HUDEP-2 (cell line): ENCODE results near the gene EPB41L5.
"Not testable (repeated sequence)": the region's sequence is repeated elsewhere in the genome, so short reads cannot be mapped to it uniquely, and the experiment has no call there.

Experiments used
- DNase-seq, 76 experiments: peaks; one replicate each; lab custom pipeline; 2025; ENCODE audit not compliant: unreplicated experiment in 76 of 76; lab: John Stamatoyannopoulos, UW

Gene EPB41L5

GRCh38 chr2:120012771-120013596, at the start of gene EPB41L5:
TSS of gene EPB41L5 (plus strand) at chr2:120013077. CDS start at chr2:120019085, 6,008 bp downstream.
- peak in 72 of 76 experiments; percentile 17 to 87 (median 69) for DNase-seq

- DNase-seq = no peak
Measured at GRCh38 chr2:119981896-119982295, 31.0 kb upstream of the EPB41L5 start.

- no peak for DNase-seq
Measured at GRCh38 chr2:119982506-119982905, 30.4 kb upstream of the EPB41L5 start.

- DNase-seq = no peak
Measured at GRCh38 chr2:119983108-119983507, 29.8 kb upstream of the EPB41L5 start.

GRCh38 chr2:119996148-119996547, 16.7 kb upstream of the EPB41L5 start:
- DNase-seq = no peak

GRCh38 chr2:119996896-119997891, 15.7 kb upstream of the EPB41L5 start:
- DNase-seq = not testable (repeated sequence)

- no peak for DNase-seq
Measured at GRCh38 chr2:120001471-120001870, 11.4 kb upstream of the EPB41L5 start.

- no peak for DNase-seq
Measured at GRCh38 chr2:120004254-120004653, 8.6 kb upstream of the EPB41L5 start.

- DNase-seq = no peak
Measured at GRCh38 chr2:120005834-120006521, 6.9 kb upstream of the EPB41L5 start.

- no peak for DNase-seq
Measured at GRCh38 chr2:120007851-120008250, 5.0 kb upstream of the EPB41L5 start.

GRCh38 chr2:120012363-120012762, 514 bp upstream of the EPB41L5 start:
- no peak for DNase-seq

- DNase-seq = no peak
Measured at GRCh38 chr2:120013597-120014223, 833 bp downstream of the EPB41L5 start.

- no peak for DNase-seq
Measured at GRCh38 chr2:120014226-120014980, 1.5 kb downstream of the EPB41L5 start.

GRCh38 chr2:120016800-120017199, 3.9 kb downstream of the EPB41L5 start:
- no peak for DNase-seq

- DNase-seq = no peak
Measured at GRCh38 chr2:120017201-120017600, 4.3 kb downstream of the EPB41L5 start.

- no peak for DNase-seq
Measured at GRCh38 chr2:120018549-120018948, 5.7 kb downstream of the EPB41L5 start.

GRCh38 chr2:120020554-120020953, 7.7 kb downstream of the EPB41L5 start:
- DNase-seq = no peak

GRCh38 chr2:120022505-120022904, 9.6 kb downstream of the EPB41L5 start:
- DNase-seq = not testable (repeated sequence)

GRCh38 chr2:120026890-120027289, 14.0 kb downstream of the EPB41L5 start:
- no peak for DNase-seq

GRCh38 chr2:120028795-120029194, 15.9 kb downstream of the EPB41L5 start:
- no peak for DNase-seq
